ENCODE measurements around the gene KEL.

GRCh38 chr7:142913566-142913965 is 48.6 kb downstream of the KEL start:
- TF ChIP-seq, protein P1, sequence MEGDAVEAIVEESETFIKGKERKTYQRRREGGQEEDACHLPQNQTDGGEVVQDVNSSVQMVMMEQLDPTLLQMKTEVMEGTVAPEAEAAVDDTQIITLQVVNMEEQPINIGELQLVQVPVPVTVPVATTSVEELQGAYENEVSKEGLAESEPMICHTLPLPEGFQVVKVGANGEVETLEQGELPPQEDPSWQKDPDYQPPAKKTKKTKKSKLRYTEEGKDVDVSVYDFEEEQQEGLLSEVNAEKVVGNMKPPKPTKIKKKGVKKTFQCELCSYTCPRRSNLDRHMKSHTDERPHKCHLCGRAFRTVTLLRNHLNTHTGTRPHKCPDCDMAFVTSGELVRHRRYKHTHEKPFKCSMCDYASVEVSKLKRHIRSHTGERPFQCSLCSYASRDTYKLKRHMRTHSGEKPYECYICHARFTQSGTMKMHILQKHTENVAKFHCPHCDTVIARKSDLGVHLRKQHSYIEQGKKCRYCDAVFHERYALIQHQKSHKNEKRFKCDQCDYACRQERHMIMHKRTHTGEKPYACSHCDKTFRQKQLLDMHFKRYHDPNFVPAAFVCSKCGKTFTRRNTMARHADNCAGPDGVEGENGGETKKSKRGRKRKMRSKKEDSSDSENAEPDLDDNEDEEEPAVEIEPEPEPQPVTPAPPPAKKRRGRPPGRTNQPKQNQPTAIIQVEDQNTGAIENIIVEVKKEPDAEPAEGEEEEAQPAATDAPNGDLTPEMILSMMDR (IDR thresholded peaks at IDR 0.05) = no peak
- no peak for TF ChIP-seq POLR2A (IDR thresholded peaks at IDR 0.05)
